D721Med (cell line): ENCODE data around the gene ROPN1L.
A peak's percentile ranks its signal among the peaks of the same experiment; 100 is the strongest.

Source experiments
- DNase-seq: peaks from one replicate; pipeline ENCODE4 v3.0.0; 2011; ENCODE audit warnings: low spot score; ENCODE audit not compliant: insufficient read length
- FAIRE-seq: peaks from 2 replicates; lab custom pipeline; 2011; peaks lifted over from hg19 to GRCh38; lab: Jason Lieb, UNC
- CTCF ChIP-seq: IDR thresholded peaks from 2 replicates; pipeline ENCODE4 v1.5.1; 2012; ENCODE audit warnings: mild to moderate bottlenecking, control low read depth; ENCODE audit not compliant: insufficient read depth; ENCODE audit errors: missing control alignments

ROPN1L gene

GRCh38 chr5:10427201-10427600 lies 14.5 kb upstream of the ROPN1L start:
- DNase-seq: no peak
- no peak for TF ChIP-seq CTCF
- FAIRE-seq: no peak

GRCh38 chr5:10427978-10428377 lies 13.7 kb upstream of the ROPN1L start:
- no peak for TF ChIP-seq CTCF
- no peak for FAIRE-seq

GRCh38 chr5:10431415-10431814 lies 10.3 kb upstream of the ROPN1L start:
- FAIRE-seq: no peak
- no peak for DNase-seq

More at GRCh38 chr5:10427978-10428377, 13.7 kb upstream of the ROPN1L start:
- DNase-seq: no peak

GRCh38 chr5:10432059-10433008 lies 9.3 kb upstream of the ROPN1L start:
- DNase-seq (no peak), FAIRE-seq (peak; percentile 84)
- no peak for TF ChIP-seq CTCF

More at GRCh38 chr5:10431415-10431814, 10.3 kb upstream of the ROPN1L start:
- TF ChIP-seq CTCF: no peak

- no peak for DNase-seq
- FAIRE-seq: no peak
- no peak for TF ChIP-seq CTCF
Measured at GRCh38 chr5:10434392-10434791, 7.3 kb upstream of the ROPN1L start.

GRCh38 chr5:10438301-10438700 lies 3.4 kb upstream of the ROPN1L start:
- DNase-seq (no peak), FAIRE-seq (no peak)
- no peak for TF ChIP-seq CTCF

GRCh38 chr5:10439692-10440091 lies 2.0 kb upstream of the ROPN1L start:
- DNase-seq (no peak), FAIRE-seq (no peak)
- no peak for TF ChIP-seq CTCF
